ENCODE results near the gene ASRGL1.
"Not testable (repeated sequence)": the region's sequence is repeated elsewhere in the genome, so short reads cannot be mapped to it uniquely, and the experiment has no call there.

ASRGL1 gene

DNA sequence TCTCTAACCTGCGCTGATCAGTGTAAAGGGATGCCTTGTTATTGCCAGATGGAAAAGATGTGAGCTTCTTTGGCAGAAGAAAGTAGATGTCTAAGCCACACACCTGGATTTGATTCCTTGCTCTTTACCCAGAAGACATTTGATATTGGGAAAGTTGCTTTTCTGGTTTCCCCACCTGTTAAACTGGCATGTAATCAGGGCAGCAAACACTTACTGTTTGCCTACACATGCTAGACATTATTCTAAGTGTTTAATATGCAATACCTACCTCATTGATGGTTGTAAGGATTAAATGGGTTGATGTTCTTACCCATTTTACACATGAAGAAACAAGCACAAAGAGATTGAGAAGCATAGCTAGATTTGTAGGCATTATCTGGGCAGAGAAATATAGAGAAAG, 16.6 kb downstream of the ASRGL1 start:
- DNase-seq, result peak; percentile 69

DNA sequence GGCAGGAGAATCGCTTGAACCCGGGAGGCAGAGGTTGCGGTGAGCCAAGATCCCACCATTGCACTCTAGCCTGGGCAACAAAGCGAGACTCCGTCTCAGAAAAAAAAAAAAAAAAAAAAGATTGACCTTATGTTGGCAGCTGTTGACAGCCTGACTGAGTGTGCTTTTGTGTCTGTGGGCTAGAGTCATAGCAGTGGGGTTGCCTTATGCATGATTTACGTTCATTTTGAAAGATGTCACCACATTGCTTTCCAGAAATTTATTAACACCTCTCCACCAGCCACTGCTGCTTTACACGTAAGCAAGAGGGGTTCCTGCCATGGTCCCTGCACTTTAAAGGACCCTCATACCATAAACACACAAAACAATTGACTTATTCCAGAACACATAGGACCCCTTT, 21.0 kb downstream of the ASRGL1 start:
- no peak for DNase-seq

- no peak for DNase-seq
Observed at GRCh38 chr11:62359475-62359874, 22.2 kb downstream of the ASRGL1 start.

DNA sequence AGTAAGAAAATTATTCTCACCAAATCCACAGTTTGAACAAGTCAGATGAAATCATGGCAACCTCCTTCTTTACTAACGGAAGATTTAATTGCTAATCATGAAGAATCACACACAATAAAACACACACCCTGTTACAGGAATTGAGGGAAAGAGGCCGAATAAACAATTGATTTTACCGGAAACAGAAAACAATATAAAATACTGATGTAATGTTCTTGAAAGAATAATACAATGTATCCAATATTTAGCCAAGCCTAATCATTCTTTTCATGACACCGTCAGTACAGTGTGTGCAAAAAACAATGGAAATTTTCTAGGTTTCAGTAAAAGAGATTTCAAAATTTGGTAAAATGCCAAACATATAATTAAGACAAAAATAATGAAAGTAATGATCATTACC, 23.4 kb downstream of the ASRGL1 start:
- no peak for DNase-seq

DNA sequence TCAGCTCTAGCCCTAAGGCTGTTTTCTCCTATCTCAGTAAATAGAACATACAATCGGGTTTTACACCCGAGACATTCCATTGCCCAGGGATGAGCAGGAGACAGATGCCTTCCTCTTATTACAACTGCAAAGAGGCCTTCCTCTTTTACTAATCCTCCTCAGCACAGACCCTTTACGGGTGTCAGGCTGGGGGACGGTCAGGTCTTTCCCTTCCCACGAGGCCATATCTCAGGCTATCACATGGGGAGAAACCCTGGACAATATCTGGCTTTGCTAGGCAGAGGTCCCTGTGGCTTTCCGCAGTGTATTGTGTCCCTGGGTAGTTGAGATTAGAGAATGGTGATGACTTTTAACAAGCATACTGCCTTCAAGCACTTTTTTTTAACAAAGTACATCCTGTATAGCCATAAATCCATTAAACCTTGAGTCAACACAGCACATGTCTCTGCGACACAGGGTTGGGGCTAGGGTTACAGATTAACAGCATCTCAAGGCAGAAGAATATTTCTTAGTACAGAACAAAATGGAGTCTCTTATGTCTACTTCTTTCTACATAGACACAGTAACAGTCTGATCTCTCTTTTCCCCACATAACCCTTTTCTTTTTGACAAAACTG, 31.7 kb downstream of the ASRGL1 start:
- not testable (repeated sequence) for DNase-seq

DNA sequence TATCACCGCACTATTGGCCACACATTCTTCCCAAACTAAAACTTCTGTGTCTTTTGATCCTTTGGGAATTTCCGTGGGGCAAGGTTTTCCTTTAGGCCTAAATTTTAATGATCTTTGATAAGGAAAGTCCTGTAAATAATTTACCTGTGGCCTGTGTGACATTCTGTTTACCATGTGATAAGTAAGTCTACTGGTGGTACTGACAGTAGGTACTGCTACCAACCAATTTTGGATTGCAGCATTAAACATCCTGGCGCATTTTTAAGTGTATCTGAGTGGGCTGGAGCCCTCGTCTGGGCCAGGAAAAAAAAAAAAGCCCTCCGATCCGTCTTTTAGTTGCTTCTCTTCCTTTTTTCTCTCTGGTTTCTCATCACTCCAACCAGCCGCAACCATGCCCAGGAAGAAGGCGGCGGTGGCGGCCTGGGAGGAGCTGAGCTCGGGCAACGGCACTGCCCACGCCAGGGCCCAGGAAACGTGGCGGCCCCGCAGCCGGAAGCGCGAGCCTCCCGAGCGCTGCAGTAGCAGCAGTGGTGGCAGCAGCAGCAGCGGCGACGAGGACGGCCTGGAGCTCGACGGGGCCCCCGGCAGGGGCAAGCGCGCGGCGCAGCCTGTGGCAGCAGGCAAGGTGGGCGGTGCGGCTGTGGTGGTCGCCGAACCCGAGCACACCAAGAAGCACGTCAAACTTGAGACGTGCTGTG, 33.6 kb downstream of the ASRGL1 start:
- DNase-seq, result no peak

GRCh38 chr11:62372871-62373270, 35.6 kb downstream of the ASRGL1 start:
- DNase-seq, result no peak

DNA sequence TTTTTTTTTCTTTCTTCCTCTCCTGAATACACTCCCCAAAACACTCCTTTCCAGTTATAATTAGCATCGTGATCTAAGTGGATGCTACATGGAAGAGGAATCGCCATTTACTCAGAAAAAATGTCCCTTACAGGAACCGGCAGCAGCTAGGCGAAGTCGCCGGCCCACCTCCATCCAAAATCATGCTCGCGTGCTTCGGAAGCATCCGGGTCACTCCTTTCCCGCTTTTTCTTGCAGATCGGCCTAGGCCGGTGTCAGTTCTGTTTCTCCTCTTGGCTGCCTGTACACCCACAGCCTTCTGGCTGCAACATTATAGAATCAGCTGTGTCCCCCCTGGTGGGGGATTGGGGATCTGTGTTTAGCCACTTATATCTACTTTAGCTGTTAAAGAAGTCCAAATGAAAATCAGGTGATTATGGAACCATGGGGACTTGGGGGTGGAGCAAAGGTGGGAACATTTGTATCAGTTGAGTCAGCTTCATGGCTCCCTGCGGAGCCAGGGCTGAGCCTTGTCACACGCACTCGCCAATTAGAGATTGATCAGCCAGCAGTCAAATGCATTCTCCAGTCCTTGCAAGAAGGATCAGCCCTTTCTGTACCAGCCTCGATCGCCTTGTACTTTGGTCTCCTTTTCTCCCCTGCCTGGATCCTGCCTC, 36.3 kb downstream of the ASRGL1 start:
- no peak for DNase-seq

GRCh38 chr11:62374801-62375200, 37.6 kb downstream of the ASRGL1 start:
- no peak for DNase-seq

GRCh38 chr11:62378459-62379063, 41.3 kb downstream of the ASRGL1 start:
- peak; percentile 38 for DNase-seq

- not testable (repeated sequence) for DNase-seq
Observed at GRCh38 chr11:62379586-62379985, 42.3 kb downstream of the ASRGL1 start.

DNA sequence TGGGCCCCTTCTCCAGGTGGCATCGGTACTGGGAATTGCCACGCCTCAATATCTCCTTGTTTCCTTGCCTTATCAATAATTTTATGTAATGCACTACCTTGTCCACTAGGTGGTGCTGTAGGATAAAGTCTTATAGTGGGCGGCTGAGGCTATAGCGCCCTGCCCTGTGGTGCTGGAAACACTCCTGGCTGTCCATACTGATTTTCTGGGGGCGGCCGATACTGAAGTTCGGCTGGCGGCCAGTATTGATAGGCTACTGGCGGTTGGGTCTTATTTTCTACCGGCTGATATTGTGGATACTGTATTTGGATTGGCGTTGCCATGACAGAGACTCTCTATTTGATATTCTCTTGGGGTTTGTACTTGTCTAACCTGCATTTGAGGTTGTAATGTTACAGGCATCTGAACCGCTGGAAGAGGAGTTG, 43.6 kb downstream of the ASRGL1 start:
- peak; percentile 79 for DNase-seq

- DNase-seq, result no peak
Observed at GRCh38 chr11:62383822-62384221, 46.6 kb downstream of the ASRGL1 start.

GRCh38 chr11:62386083-62386482, 48.8 kb downstream of the ASRGL1 start:
- DNase-seq, result not testable (repeated sequence)

DNA sequence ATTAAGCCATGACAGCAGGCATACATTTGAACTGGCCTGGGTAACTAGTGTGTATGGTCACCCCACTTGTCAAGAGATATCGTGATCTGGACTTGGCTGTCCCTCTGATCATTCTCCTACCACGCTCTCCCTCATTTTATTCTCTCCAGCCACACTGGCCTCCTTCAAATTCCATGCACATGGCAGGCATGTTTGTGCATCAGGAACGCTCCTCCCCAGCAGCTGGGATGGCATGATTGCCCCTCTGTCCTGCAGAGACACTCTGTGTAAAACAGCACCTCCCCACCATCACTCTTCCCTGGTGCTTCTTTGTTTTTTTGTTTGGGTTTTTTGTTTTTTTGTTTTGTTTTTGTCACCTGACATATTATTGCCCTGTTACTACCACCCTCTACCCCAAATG, 50.1 kb downstream of the ASRGL1 start:
- DNase-seq, result no peak

- DNase-seq, result no peak
Observed at GRCh38 chr11:62388999-62389398, 51.8 kb downstream of the ASRGL1 start.

DNA sequence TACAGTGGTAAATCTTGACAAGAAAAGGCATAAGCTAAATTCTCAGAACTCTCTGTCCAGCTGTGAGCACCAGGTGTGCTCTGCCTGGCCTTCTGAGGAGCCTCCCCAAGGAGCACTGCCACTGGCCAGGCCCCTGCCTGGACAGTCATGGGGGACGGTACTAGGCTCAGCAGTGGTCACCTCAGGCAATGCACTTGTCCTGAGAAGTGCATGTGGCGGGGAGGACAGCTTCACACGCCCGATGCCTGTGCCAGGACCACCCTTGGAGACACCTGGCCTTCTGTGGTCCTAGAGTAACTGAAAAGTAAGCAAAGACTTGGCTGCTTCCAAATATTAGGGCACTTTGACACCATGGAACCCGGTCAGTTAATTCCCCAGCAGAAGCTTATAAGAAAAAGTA, 53.0 kb downstream of the ASRGL1 start:
- DNase-seq, result no peak

GRCh38 chr11:62390722-62391121, 53.5 kb downstream of the ASRGL1 start:
- DNase-seq, result no peak

GRCh38 chr11:62391642-62392425, 54.6 kb downstream of the ASRGL1 start:
- no peak for DNase-seq

DNA sequence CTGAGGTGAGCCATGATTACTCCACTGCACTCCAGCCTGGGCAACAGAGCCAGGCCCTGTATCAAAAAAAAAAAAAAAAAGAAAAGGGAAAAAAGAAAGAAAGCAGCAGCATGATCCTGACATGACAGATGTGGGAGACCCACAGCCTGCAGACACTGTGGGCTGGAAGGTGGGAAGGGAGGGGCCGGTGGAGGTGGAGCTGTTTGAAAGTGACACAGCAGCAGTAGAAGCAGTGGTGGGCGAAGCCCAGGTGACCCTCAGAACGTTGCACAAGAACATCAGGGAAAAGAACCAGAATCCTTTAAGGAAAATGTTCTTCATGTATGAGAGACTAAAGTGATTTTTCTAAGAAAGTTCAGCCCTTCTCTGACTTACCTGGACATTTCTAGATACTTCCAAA, 55.3 kb downstream of the ASRGL1 start:
- DNase-seq, result no peak

GRCh38 chr11:62393061-62393611, 55.9 kb downstream of the ASRGL1 start:
- DNase-seq, result no peak

- DNase-seq, result no peak
Observed at GRCh38 chr11:62393735-62394134, 56.5 kb downstream of the ASRGL1 start.

Data from NCI-H748 treated with DMSO at 0.1 percent for 48 hours (cell line).